Glutamatergic neuron (in vitro differentiated cells): ENCODE measurements around the gene MCU. TPM values are rescaled to one million over a fixed set of nuclear protein-coding genes. Genes with fewer than 3 reads are reported as not detected.

ENCODE experiments used
- DNase-seq: peaks from one replicate; pipeline ENCODE4 v3.0.0; 2022
- H3K27ac Mint-ChIP-seq: one replicate; pipeline ENCODE4 v1.8.0; 2020; ENCODE audit warnings: mild to moderate bottlenecking, mixed read lengths, inconsistent platforms; ENCODE audit not compliant: unreplicated experiment
- H3K27me3 Mint-ChIP-seq: one replicate; pipeline ENCODE4 v1.8.0; 2020; ENCODE audit warnings: mild to moderate bottlenecking, moderate library complexity, mixed read lengths, inconsistent platforms; ENCODE audit not compliant: unreplicated experiment
- H3K36me3 Mint-ChIP-seq: one replicate; pipeline ENCODE4 v1.8.0; 2020; ENCODE audit warnings: mild to moderate bottlenecking, mixed read lengths, inconsistent platforms; ENCODE audit not compliant: unreplicated experiment
- H3K4me1 Mint-ChIP-seq: one replicate; pipeline ENCODE4 v1.8.0; 2020; ENCODE audit warnings: mild to moderate bottlenecking, low read depth, mixed read lengths, inconsistent platforms; ENCODE audit not compliant: unreplicated experiment
- H3K4me3 Mint-ChIP-seq: one replicate; pipeline ENCODE4 v1.8.0; 2020; ENCODE audit warnings: mild to moderate bottlenecking, mixed read lengths, inconsistent platforms; ENCODE audit not compliant: unreplicated experiment
- H3K9me3 Mint-ChIP-seq: one replicate; pipeline ENCODE4 v1.8.0; 2020; ENCODE audit warnings: mild to moderate bottlenecking, moderate library complexity, mixed read lengths, inconsistent platforms; ENCODE audit not compliant: unreplicated experiment
- total RNA-seq: library from RNA; stranded (reverse); fragmentation: NEBNext Ultra II Directional; extraction: Animal tissue kit (Norgen Biotek cat#: 25700); gene quantifications from one replicate; pipeline ENCODE4 v1.2.1, GENCODE V29; 2021; ENCODE audit not compliant: unreplicated experiment
- TF ChIP-seq, protein P1 (sequence below): fragments of 200-600 bp; sonication (generic); IDR thresholded peaks from one replicate; pipeline ENCODE4 v1.5.0; 2021; ENCODE audit not compliant: partially characterized antibody, unreplicated experiment

The MCU gene
- total RNA-seq, 1 donor from 2014 or later, result 15.2 TPM

DNA sequence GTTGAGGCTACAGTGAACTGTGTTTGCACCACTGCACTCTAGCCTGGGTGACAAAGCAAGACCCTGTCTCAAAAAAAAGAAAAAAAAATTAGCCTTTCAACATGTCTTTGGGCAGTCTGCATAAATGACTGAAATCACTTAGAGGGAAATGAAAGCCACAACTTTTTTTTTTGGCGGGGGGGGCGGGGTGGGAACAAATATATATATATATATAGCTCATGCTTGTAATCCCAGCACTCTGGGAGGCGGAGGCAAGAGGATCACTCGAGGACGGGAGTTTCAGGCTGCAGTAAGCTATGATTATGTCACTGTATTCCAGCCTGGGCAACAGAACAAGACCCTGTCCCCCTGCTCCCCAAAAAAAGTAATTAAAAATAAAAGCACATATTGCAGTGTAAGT is 42.7 kb upstream of the MCU start:
- Mint-ChIP-seq H3K27ac (no peak overlapping the region), H3K4me1 (no peaks in the 10 kb centered on the region)

DNA sequence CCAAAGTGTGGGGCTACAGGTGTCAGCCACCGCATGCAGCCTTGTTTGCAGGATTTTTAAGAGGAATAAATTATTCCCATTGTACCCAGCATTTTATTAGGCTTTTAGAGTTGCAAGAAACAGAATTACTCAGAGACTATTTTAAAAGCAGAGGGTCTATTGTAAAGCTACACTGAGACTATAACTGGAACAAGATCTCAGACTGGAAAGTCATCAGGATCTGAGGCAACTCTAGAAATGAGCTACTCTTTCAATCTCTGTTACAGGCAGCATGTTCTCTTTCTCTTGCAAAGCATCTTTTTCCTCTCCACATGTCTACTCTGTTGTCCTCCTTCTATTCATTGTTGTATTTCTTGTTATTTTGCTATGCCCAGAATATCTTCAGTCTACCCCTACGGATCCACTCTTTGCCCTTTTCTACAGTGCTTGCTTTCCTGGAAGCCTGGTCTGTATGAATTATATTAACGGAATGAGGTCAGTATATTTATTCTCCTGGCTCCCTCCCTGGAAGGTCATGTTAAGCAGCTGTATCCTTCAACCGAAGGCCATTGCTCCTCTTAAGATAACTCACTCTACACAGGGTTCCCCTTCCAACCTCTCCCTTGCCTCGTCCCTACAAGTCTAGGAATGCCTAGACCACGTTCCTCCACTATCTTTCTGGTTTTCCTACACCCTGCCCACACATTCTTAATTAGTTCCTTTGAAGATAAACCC is 38.4 kb upstream of the MCU start:
- no peaks in the 10 kb centered on the region for H3K9me3 Mint-ChIP-seq
- DNase-seq, result no peak
- H3K4me1 Mint-ChIP-seq, result no peaks in the 10 kb centered on the region
- TF ChIP-seq, protein P1, sequence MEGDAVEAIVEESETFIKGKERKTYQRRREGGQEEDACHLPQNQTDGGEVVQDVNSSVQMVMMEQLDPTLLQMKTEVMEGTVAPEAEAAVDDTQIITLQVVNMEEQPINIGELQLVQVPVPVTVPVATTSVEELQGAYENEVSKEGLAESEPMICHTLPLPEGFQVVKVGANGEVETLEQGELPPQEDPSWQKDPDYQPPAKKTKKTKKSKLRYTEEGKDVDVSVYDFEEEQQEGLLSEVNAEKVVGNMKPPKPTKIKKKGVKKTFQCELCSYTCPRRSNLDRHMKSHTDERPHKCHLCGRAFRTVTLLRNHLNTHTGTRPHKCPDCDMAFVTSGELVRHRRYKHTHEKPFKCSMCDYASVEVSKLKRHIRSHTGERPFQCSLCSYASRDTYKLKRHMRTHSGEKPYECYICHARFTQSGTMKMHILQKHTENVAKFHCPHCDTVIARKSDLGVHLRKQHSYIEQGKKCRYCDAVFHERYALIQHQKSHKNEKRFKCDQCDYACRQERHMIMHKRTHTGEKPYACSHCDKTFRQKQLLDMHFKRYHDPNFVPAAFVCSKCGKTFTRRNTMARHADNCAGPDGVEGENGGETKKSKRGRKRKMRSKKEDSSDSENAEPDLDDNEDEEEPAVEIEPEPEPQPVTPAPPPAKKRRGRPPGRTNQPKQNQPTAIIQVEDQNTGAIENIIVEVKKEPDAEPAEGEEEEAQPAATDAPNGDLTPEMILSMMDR, result no peak
- H3K27me3 Mint-ChIP-seq, result peaks cover 4% of the 10 kb centered on the region
- H3K4me3 Mint-ChIP-seq, result no peak overlapping the region
- H3K27ac Mint-ChIP-seq, result no peak overlapping the region
- H3K36me3 Mint-ChIP-seq, result no peaks in the 10 kb centered on the region

More for the DNA sequence above, 42.7 kb upstream of the MCU start:
- H3K4me3 Mint-ChIP-seq, result no peak overlapping the region
- no peaks in the 10 kb centered on the region for H3K36me3 Mint-ChIP-seq
- no peaks in the 10 kb centered on the region for H3K9me3 Mint-ChIP-seq
- H3K27me3 Mint-ChIP-seq, result peaks cover 2% of the 10 kb centered on the region
- TF ChIP-seq, protein P1, result no peak
- no peak for DNase-seq

DNA sequence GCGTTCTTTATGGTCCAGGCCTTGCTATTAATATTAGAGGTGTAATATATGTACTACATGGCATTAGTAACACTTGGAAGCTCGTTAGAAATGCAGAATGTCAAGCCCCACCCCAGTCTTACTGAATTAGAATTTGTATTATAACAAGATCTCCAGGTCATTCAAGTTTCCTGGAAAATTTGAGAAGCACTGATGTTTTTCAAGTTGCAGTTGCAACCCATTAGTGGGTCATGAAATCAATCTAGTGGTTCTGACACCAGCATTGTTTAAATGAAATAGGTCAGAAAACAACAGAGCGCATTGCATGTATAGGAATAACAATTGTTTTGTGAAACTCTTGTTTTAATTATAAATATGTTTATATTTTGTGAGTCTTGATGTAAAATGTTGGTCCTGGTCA is 37.2 kb upstream of the MCU start:
- no peaks in the 10 kb centered on the region for H3K36me3 Mint-ChIP-seq
- H3K27ac Mint-ChIP-seq, result no peak overlapping the region
- H3K4me3 Mint-ChIP-seq, result no peak overlapping the region
- TF ChIP-seq, protein P1, result no peak
- no peaks in the 10 kb centered on the region for H3K9me3 Mint-ChIP-seq
- no peaks in the 10 kb centered on the region for H3K4me1 Mint-ChIP-seq
- H3K27me3 Mint-ChIP-seq, result peaks cover 4% of the 10 kb centered on the region
- DNase-seq, result no peak

DNA sequence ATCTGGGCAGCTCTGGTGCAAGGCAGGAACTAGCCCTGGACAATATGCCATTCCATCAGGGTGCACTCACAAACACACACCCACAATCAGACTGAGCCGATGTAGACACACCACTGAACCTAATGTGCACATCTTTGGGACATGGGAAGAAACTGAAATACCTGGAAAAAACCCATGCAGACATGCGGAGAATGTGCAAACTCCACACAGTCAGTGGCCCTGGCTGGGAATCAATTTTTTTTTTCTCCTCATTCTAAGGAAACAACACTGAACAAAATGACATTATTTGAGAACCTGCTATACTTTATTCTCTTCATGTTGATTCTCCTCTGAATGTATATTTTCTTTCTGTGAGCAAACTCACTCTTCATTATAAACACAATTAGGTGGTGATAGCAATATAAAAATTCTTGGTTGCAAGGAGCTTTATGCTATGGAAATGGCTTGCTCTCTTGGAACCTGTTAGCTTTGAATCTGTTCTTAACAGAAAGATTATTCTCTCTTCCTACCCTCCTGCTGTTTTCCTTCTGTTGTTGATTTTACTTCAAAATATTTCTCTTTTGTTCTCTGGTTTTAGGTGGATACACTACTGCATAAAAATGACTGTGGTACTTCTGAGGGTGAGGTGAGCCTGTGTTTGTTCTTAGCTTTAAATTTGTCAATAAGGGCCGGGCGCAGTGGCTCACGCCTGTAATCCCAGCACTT is 33.1 kb upstream of the MCU start:
- Mint-ChIP-seq H3K27me3 (peaks cover 2% of the 10 kb centered on the region), H3K27ac (no peak overlapping the region), H3K4me3 (no peak overlapping the region), H3K4me1 (no peaks in the 10 kb centered on the region), H3K9me3 (no peaks in the 10 kb centered on the region), H3K36me3 (no peaks in the 10 kb centered on the region)
- TF ChIP-seq, protein P1, result no peak
- DNase-seq, result no peak

DNA sequence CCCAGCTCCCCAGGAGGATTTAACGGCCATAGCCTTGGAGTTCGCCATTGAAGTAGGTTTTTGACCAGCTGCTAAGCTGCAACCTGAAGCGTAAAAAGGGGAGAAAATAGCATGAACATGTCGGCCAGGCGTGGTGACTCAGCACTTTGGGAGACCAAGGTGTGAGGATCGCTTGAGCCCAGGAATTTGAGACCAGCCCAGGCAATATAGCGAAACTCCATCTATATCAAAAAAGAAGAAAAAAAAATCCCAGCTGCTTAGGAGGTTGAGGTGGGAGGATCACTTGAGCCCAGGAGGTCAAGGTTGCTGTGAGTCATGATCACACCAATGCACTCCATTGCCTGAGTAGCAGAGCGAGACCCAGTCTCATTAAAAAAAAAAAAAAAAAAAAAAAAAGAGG is 32.2 kb upstream of the MCU start:
- Mint-ChIP-seq H3K27me3 (peaks cover 2% of the 10 kb centered on the region), H3K4me3 (no peak overlapping the region), H3K27ac (no peak overlapping the region), H3K4me1 (no peaks in the 10 kb centered on the region), H3K36me3 (no peaks in the 10 kb centered on the region), H3K9me3 (no peaks in the 10 kb centered on the region)
- TF ChIP-seq, protein P1, result no peak
- DNase-seq, result no peak
